ENCODE measurements around the gene MDM2. TPM values are rescaled to one million over a fixed set of nuclear protein-coding genes. Genes with fewer than 3 reads are reported as not detected.
A peak's percentile ranks its signal among the peaks of the same experiment; 100 is the strongest.
"Not testable (repeated sequence)": the region's sequence is repeated elsewhere in the genome, so short reads cannot be mapped to it uniquely, and the experiment has no call there.

MDM2 gene
- total RNA-seq, 2 donors from 2014 or later = 54.1 to 93.4 TPM

DNA sequence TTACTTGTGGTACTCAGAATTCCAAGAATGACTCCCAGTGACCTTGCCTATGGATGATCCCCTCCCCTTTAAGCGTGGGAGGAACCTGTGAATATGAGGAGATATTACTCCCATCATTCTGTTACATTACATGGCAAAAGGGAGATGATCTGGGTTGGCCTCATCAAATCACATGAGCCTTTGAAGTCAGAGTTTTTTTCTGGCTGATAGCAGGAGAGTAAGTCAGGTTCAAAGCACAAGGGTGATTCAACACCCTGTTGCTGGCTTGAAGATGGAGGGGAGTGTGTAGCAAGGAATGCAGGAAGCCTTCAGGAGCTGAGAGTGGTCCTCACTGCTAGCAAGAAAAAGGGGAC, 9.1 kb upstream of the MDM2 start:
- ATAC-seq = no peak
- H3K36me3 ChIP-seq (replicated peaks in 1 of 2; ENCODE audit: insufficient read depth in 1 of 2, low read depth in 2 of 2) = no peaks in the 10 kb centered on the region
- intact Hi-C loops (cut with DNase I) = no loop called here
- WGBS, 2 donors = 85 to 100% methylated on average over 1 of the region's 1 CpG
- no peak for TF ChIP-seq POLR2A (IDR thresholded peaks at IDR 0.05)
- no peak for DNase-seq
- H3K4me3 ChIP-seq = no peak overlapping the region
- no peaks in the 10 kb centered on the region for H3K27me3 ChIP-seq
- H3K4me1 ChIP-seq = peaks cover 20% of the 10 kb centered on the region
- no peaks in the 10 kb centered on the region for H3K9me3 ChIP-seq
- no peak overlapping the region for H3K27ac ChIP-seq

DNA sequence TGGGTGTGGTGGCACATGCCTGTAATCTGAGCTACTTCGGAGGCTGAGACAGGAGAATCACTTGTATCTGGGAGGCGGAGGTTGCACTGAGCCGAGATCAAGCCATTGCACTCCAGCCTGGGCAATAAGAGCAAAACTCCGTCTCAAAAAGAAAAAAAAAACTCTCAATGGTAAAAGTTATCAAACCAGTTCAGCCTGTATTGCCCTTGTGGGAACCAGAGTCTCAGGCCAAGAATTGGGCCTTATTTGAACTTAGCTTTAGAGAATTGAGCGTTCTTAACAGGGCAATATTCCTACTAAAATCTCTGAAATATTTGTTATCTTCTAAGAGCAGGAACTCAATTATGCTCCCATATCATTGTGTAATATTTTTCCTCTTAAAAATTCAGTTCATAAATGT, 7.7 kb upstream of the MDM2 start:
- peak; percentile 82 for ATAC-seq
- peak; percentile 30 to 54 (median 47) for DNase-seq
- TF ChIP-seq POLR2A (IDR thresholded peaks at IDR 0.05) = no peak
- TF ChIP-seq, protein P1, sequence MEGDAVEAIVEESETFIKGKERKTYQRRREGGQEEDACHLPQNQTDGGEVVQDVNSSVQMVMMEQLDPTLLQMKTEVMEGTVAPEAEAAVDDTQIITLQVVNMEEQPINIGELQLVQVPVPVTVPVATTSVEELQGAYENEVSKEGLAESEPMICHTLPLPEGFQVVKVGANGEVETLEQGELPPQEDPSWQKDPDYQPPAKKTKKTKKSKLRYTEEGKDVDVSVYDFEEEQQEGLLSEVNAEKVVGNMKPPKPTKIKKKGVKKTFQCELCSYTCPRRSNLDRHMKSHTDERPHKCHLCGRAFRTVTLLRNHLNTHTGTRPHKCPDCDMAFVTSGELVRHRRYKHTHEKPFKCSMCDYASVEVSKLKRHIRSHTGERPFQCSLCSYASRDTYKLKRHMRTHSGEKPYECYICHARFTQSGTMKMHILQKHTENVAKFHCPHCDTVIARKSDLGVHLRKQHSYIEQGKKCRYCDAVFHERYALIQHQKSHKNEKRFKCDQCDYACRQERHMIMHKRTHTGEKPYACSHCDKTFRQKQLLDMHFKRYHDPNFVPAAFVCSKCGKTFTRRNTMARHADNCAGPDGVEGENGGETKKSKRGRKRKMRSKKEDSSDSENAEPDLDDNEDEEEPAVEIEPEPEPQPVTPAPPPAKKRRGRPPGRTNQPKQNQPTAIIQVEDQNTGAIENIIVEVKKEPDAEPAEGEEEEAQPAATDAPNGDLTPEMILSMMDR (IDR thresholded peaks at IDR 0.05) = no peak
- Histone ChIP-seq H3K4me1 (peaks cover 34% of the 10 kb centered on the region), H3K27me3 (no peaks in the 10 kb centered on the region), H3K36me3 (replicated peaks in 1 of 2; ENCODE audit: insufficient read depth in 1 of 2, low read depth in 2 of 2) (no peaks in the 10 kb centered on the region), H3K9me3 (no peaks in the 10 kb centered on the region), H3K27ac (peak overlapping the region in 3 of 4 donors; percentile 9 to 59 (median 58)), H3K4me3 (no peak overlapping the region)
- intact Hi-C loops (cut with DNase I) = no loop called here
- WGBS, 2 donors = 35 to 36% methylated on average over 5 of the region's 5 CpGs

DNA sequence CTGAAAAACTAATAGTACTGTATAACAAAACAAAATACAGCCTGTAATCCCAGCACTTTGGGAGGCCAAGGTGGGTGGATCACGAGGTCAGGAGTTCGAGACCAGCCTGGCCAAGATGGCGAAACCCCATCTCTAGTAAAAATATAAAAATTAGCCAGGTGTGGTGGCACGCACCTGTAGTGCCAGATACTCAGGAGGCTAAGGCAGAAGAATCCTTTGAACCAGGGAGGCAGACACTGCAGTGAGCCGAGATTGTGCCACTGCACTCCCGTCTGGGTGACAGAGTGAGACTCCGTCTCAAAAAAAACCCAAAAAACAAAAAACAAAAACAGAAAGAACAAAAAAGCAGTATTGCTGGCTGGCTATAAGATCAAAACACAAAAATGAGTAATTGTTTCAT, 6.9 kb upstream of the MDM2 start:
- intact Hi-C loops (cut with DNase I); H3K4me3 ChIP-seq; H3K36me3 ChIP-seq (replicated peaks in 1 of 2; ENCODE audit: insufficient read depth in 1 of 2, low read depth in 2 of 2); ATAC-seq; H3K9me3 ChIP-seq; H3K27me3 ChIP-seq; DNase-seq: not testable (repeated sequence)
- peak overlapping the region in 3 of 4 donors; percentile 9 to 59 (median 58) for H3K27ac ChIP-seq
- peaks cover 41% of the 10 kb centered on the region for H3K4me1 ChIP-seq
- 90 to 91% methylated on average over 7 of the region's 7 CpGs for WGBS, 2 donors

DNA sequence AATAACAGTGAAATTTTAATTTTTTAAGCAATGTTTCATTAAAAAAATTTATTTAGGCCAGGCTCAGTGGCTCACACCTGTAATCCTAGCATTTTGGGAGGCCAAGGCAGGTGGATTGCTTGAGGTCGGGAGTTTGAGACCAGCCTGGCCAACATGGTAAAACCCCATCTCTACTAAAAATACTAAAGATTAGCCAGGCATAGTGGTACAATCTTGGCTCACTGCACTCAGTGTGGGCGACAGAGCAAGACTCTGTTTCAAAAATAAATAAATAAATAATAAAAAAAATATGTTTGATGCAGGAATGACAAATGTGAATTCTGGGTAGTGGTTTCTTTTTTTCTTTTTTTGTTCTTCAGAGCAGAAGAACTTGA, 5.6 kb upstream of the MDM2 start:
- H3K9me3 ChIP-seq; H3K27me3 ChIP-seq; H3K4me3 ChIP-seq; H3K36me3 ChIP-seq (replicated peaks in 1 of 2; ENCODE audit: insufficient read depth in 1 of 2, low read depth in 2 of 2); intact Hi-C loops (cut with DNase I); H3K27ac ChIP-seq; ATAC-seq; DNase-seq: not testable (repeated sequence)
- WGBS, 2 donors = 77 to 84% methylated on average over 2 of the region's 2 CpGs
- peaks cover 52% of the 10 kb centered on the region for H3K4me1 ChIP-seq

DNA sequence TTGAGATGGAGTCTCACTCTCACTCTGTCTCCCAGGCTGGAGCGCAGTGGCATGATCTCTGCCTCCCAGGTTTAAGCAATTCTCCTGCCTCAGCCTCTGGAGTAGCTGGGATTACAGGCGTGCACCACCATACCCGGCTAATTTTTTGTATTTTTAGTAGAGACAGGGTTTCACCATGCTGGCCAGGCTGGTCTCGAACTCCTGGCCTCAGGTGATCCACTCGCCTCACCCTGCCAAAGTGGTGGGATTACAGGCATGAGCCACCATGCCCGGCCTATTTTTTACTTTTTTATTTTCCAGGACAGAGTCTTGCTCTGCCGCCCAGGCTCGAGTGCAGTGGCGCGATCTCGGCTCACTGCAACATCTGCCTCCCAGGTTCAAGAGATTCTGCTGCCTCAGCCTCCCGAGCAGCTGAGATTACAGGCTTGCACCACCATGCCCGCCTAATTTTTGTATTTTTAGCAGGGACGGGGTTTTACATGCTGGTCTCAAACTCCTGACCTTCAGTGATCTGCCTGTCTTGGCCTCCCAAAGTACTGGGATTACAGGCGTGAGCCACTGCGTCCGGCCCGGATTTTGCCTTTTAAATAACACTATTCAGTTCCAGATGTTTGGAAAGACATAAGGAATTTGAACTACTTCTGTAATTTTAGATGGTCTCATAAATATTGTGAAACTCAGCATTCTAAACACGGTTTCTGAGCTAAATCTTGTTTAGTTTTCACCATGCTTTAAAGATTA, 4.9 kb upstream of the MDM2 start:
- ATAC-seq; intact Hi-C loops (cut with DNase I); H3K9me3 ChIP-seq; H3K36me3 ChIP-seq (replicated peaks in 1 of 2; ENCODE audit: insufficient read depth in 1 of 2, low read depth in 2 of 2); H3K27me3 ChIP-seq; DNase-seq; H3K27ac ChIP-seq; H3K4me3 ChIP-seq: not testable (repeated sequence)
- H3K4me1 ChIP-seq = peaks cover 52% of the 10 kb centered on the region
- WGBS, 2 donors = 93% methylated on average over 19 of the region's 19 CpGs

DNA sequence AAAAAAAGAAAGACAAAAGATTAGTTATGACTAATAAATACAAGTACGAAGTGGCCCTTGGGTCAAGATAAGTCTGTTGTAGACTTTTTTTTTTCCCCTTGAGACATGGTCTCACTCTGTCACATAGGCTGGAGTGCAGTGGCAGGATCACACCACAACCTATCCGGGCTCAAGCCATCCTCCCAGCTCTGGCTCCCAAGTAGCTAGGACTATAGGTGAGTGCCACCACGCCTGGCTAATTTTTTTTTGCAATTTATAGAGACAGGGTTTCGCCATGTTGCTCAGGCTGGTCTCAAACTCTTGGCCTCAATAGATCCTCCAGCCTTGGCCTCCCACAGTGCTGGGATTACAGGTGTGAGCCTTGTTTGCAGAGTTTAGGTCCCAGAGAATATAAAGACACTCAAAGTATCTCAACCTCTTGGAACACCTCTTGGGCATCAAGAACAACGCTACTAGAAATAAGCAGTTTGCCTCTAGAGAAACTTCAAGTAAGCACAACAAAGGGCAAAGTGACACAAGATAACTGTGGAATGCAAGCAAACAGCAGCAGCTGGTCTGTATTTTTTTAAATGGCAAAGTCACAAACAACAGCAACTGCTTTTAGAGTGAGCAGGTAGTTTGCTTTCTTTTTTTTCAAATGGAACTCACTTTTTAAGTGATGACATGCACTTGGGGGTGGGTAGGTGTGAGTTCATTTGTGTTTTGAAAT, 3.9 kb upstream of the MDM2 start:
- Histone ChIP-seq H3K9me3 (no peaks in the 10 kb centered on the region), H3K4me3 (no peak overlapping the region), H3K36me3 (replicated peaks in 1 of 2; ENCODE audit: insufficient read depth in 1 of 2, low read depth in 2 of 2) (no peaks in the 10 kb centered on the region), H3K27ac (peak overlapping the region; percentile 28 to 76 (median 52)), H3K27me3 (no peaks in the 10 kb centered on the region), H3K4me1 (peaks cover 52% of the 10 kb centered on the region)
- ATAC-seq (no peak), DNase-seq (no peak)
- no peak for TF ChIP-seq POLR2A (IDR thresholded peaks at IDR 0.05)
- TF ChIP-seq, protein P1 (IDR thresholded peaks at IDR 0.05) = no peak
- 69 to 74% methylated on average over 5 of the region's 5 CpGs for WGBS, 2 donors
- intact Hi-C loops (cut with DNase I) = no loop called here
